GM18873 (cell line): ENCODE results near the gene MCTP2.

Experiments used
- ATAC-seq: cut with Tn5 transposase; IDR thresholded peaks from one replicate; pipeline ENCODE4 v1.9.1; 2021; ENCODE audit warnings: mild to moderate bottlenecking, moderate library complexity, moderate number of reproducible peaks; ENCODE audit not compliant: unreplicated experiment, low FRiP score

MCTP2 gene

DNA sequence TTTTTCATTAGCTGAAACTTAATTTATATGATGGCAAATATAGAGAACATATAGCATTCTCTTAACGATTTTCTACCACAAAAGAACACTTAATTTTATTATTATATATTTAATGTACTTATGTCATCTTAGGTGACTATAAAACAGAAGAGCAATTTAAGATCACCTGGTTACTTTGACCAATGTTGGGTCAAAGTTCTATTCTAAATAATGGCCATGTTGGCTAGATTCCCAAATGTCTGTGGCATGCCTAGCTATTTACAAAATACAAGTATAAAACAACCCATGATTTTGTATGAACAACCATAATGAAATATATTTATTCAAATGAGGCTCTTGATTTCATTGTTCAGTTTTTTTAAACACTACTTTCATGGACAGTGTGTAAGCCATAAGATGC, 200.9 kb downstream of the MCTP2 start:
- ATAC-seq = no peak

DNA sequence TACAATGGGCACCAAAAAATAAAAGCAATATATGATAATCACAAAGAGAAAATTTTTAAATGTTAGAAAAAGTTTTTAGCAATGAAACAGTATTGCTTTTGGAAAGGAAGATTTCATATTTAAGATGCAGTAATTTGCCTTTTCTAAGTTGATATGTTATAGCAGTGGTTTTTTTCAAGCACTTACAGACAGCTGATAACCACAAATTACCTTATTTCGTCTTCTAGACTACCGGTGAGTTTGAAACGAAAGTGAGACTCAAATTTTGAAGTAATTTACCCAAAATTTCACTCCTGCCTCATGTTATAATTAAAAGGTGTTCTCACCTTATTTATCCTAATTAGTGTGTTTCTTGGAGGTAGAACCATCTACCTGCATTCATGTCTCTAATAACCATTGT, 207.8 kb downstream of the MCTP2 start:
- no peak for ATAC-seq

GRCh38 chr15:94441760-94442159, 210.4 kb downstream of the MCTP2 start:
- no peak for ATAC-seq

DNA sequence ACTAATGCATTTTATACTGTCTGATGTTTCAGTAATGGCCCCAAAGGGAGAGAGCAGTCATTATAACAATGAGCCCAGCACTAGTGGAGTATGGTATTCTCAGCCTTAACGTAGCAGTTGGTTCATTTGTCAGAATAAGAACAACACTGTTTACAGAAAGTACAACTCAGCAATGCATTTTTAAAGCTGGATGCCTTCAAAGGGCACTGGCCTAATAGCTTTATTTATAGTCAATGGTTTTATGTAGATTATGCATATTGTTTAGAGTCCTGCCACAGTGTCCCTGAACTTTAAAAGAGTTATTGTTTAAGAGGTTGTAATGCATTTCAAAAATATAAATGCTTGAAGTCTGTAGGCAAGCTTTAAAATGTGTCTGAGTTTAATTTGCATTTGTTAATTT, 211.1 kb downstream of the MCTP2 start:
- no peak for ATAC-seq

- ATAC-seq = no peak
Observed at GRCh38 chr15:94443186-94443585, 211.8 kb downstream of the MCTP2 start.

GRCh38 chr15:94445566-94446160, 214.3 kb downstream of the MCTP2 start:
- ATAC-seq = no peak

GRCh38 chr15:94446441-94446840, 215.1 kb downstream of the MCTP2 start:
- no peak for ATAC-seq

DNA sequence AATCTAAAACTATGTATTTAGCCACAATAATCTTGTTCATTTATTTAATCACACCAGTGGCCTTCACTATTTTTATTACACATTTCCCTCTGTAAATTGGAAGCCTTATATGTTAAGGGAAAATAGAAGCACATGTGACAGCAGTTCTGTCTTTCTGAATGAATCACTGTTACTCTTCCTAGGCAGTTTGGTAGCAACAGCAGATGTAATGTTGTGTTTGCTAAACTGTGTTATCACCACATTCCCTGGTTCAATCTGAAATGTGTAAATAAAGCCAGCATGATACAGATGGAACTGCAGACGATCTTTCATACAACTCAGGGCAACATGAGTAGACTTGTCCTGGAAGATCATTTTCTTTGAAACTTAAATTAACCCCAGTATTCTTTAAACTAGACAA, 220.1 kb downstream of the MCTP2 start:
- ATAC-seq = no peak

DNA sequence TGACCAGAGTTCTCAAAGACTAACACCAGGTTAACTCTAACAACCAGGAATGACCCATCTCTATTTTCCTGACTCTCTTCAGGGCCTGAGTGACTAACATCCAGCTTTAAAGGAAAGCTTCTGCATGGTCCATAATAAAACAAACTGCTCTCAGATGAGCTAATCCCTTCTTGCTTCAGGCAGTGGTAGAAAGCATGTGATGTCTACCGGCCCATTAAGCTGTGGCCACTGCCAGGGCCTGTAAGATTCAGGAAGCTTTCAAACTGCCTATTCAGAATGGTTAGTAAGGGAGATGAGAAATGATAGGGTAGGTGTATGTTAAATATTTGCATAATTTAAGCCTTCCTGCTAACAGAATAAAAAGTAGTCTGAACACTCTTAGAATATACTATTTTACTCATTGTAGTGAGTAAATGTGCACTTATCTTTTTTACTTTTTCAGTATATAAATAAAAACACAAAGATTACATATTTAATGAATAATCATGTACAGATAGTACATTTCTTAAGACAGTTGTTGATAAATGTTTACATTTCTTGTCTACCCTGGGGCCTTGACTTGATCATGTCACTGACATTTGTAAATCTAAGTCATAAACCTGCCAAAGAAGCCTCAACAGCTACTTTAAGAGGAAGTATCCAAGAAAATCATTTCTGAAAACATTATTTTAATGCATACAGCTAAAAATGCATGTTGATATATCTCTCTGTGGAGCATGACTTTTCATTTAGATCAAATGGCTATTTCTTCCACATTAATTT, 222.0 kb downstream of the MCTP2 start:
- ATAC-seq = no peak

DNA sequence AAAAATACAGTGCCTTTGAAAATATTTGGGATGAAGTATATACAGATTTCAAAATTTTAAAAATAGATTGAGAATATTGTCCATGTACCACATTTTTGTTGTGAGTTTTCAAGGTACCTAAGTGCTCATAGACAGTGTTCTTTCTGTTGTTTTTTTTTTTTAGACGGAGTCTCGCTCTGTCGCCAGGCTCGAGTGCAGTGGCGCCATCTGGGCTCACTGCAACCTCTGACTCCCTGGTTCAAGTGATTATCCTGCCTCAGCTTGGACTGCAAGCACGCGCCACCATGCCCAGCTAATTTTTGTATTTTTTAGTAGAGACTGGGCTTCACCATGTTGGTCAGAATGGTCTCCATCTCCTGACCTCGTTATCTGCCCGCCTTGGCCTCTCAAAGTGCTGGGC, 223.9 kb downstream of the MCTP2 start:
- no peak for ATAC-seq

DNA sequence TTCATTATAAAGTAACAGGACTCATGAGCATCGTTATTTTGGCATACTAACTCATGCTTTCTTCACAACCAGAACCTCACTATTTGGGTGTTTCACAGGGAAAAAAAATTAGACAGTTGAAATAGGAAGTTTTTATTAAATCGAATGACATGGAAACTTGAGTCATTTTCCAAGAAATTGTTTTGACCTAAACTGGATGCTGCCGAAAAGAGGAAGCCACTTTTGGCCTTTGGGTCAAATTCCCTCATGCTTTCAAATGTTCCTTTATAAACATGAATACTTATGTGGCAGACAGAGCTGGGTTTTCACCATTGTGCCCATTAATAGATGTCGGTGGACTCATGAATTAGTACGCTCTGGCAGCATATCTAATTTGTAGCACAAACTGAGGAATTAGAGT, 224.9 kb downstream of the MCTP2 start:
- no peak for ATAC-seq

DNA sequence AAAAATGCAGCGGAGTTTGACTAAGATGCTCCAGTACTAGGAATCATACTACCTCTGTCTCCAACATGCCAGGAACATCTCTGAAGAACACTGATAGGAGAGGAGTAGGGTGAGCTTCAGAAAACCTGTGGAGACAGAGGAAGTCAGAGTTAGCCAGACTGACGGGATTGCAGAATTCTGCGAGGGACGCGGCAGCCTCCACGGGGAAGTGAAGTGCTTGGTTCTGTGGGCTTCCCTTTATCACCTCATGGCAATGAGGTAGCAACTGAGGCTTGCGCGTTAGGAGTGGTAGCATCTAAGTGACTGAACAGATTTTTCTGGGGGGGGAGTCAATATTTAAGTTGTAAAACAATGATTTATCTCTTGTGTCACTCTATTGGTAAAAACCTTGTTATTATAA, 226.3 kb downstream of the MCTP2 start:
- ATAC-seq = no peak

GRCh38 chr15:94460624-94461023, 229.3 kb downstream of the MCTP2 start:
- ATAC-seq = no peak

GRCh38 chr15:94467034-94467433, 235.7 kb downstream of the MCTP2 start:
- no peak for ATAC-seq

GRCh38 chr15:94470492-94470891, 239.1 kb downstream of the MCTP2 start:
- ATAC-seq = no peak

- ATAC-seq = no peak
Observed at GRCh38 chr15:94476686-94477085, 245.3 kb downstream of the MCTP2 start.

GRCh38 chr15:94477913-94478553, 246.7 kb downstream of the MCTP2 start:
- ATAC-seq = no peak

DNA sequence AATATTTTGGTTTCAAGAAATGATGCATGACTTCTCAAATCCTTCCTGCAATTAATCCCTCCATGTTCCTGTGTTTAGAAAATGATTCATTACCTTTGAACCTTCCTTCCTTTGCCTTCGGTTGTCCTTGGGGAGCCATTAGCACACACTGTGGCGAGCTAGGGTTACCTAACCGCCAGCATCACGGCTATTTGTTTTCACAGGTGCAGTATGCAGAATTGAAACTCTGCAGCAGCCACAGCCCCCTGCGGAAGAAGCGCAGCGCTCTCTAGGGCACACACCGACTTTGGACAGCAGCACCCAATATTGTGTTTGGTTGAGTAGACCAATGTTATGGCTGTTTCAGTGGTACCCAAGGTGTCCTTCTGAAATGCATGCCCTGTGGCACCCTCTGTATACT, 247.4 kb downstream of the MCTP2 start:
- ATAC-seq = no peak

DNA sequence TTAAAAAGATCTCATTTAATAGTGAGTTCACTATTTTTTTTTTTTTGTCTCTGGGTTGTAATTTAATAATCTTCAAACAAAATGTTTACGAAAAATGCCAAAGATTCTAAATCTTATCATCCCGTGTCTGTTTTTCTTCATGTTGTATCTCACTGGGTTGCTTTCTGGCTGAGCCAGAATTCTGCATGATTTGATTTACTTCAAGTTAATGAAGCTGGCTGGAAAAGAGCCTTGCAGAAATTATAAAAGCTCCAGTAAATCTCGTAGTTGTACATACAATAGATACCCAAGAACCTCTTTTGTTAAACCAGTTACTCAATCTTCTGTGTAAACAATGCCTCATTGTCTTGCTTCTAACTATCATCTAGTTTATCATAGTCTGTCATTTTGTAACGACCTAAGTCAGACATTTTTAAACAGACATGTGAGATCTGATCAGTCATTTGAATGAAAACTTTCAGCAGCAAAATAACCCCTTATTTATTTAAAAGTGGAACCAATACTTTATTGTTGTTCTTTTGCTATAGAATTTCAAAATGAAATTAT, 249.0 kb downstream of the MCTP2 start:
- ATAC-seq = no peak

GRCh38 chr15:94485148-94485719, 253.9 kb downstream of the MCTP2 start:
- ATAC-seq = no peak

DNA sequence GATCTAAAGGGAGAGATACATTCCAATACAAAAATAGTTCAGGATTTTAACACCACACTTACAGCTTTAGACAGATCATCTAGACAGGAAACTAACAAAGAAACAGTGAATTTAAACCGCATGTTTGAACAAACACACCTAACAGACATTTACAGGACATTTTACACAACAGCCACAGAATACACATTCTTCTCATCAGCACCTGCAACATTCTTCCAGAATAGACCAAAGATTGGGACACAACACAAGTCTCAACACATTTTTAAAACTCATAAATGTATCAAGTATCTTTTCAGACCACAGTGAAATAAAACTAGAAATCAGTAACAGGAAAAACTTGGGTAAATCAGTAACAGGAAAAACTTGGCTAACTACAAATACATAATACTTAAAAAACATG, 256.3 kb downstream of the MCTP2 start:
- ATAC-seq = no peak
